Measurements from ENCODE around the gene PHF14.

PHF14 gene

GRCh38 chr7:11060893-11061292, 87.2 kb downstream of the PHF14 start:
- DNase-seq (ENCODE audit: low spot score) = no peak
- TF ChIP-seq CTCF (IDR thresholded peaks at IDR 0.05; ENCODE audit: extremely low read depth, missing control alignments) = no peak

GRCh38 chr7:11062110-11062509, 88.4 kb downstream of the PHF14 start:
- no peak for TF ChIP-seq CTCF (IDR thresholded peaks at IDR 0.05; ENCODE audit: extremely low read depth, missing control alignments)
- DNase-seq (ENCODE audit: low spot score) = no peak

GRCh38 chr7:11069591-11069990, 95.9 kb downstream of the PHF14 start:
- TF ChIP-seq CTCF (IDR thresholded peaks at IDR 0.05; ENCODE audit: extremely low read depth, missing control alignments) = no peak
- DNase-seq (ENCODE audit: low spot score) = no peak

- DNase-seq (ENCODE audit: low spot score) = no peak
- no peak for TF ChIP-seq CTCF (IDR thresholded peaks at IDR 0.05; ENCODE audit: extremely low read depth, missing control alignments)
Observed at GRCh38 chr7:11077816-11078215, 104.1 kb downstream of the PHF14 start.

- TF ChIP-seq CTCF (IDR thresholded peaks at IDR 0.05; ENCODE audit: extremely low read depth, missing control alignments) = no peak
- no peak for DNase-seq (ENCODE audit: low spot score)
Observed at GRCh38 chr7:11078247-11078834, 104.7 kb downstream of the PHF14 start.

GRCh38 chr7:11079907-11080306, 106.2 kb downstream of the PHF14 start:
- no peak for TF ChIP-seq CTCF (IDR thresholded peaks at IDR 0.05; ENCODE audit: extremely low read depth, missing control alignments)
- no peak for DNase-seq (ENCODE audit: low spot score)

GRCh38 chr7:11082121-11082520, 108.4 kb downstream of the PHF14 start:
- no peak for DNase-seq (ENCODE audit: low spot score)
- TF ChIP-seq CTCF (IDR thresholded peaks at IDR 0.05; ENCODE audit: extremely low read depth, missing control alignments) = no peak

All from GM20000 (cell line).